Measurements from ENCODE around the gene ZBTB8A.
"Not testable (repeated sequence)": the region's sequence is repeated elsewhere in the genome, so short reads cannot be mapped to it uniquely, and the experiment has no call there.

ZBTB8A gene

GRCh38 chr1:32538887-32539583 lies at the start of gene ZBTB8A:
ZBTB8A (plus strand) TSS chr1:32539427; CDS start chr1:32592932, 53,505 bp downstream.
- peak; percentile 87 for DNase-seq

DNA sequence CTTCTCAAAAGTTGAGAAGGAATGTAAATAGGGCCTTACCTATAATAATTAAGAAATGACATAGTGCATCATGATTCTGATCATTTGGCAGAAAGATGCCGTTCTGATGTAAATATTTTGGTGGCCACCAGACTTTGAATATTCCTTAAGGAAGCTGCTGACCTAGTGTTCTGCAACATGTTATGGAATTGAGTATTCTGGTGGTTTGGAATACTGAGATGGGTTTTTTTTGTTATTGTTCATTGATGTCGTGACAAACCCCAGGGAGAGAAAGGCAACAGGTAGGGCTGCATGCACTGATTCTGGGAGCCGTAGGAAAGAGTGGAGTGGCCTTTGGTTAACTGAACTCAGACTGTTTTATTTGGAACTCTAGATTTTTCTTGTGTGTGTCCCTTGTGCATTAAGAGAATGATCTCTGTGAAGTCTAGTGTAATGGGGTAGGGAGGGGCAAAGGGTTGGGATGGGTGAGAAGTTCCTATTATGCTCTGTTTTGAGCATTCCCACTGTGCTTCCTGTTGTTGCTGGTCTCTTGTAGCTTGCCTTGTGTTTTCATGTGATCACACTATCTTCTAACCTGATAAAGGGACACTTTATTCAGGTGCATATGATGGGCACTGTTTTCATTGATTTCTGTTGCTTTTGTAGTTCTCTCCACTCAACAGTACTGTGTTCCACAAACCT lies 49.3 kb upstream of the ZBTB8A start:
- DNase-seq, result no peak

DNA sequence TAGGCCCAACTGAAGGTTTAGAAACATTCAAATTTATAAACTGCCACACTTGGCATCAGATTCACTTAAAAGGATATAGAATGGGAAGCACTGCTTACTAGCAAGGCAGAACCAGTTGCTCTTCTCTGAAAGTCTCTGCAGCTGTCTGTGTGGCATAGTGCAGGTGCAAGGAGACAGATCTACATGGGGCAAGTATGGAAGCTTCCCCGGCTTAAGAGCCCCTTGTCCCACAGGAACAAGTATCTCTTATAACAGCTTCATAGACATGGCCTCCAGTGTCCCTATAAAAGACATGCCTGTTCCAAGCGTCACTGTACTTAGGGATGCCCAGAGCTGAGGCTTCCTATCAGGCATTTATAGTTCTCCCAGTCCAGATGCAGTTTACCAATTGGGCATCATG lies 47.8 kb upstream of the ZBTB8A start:
- DNase-seq, result no peak

DNA sequence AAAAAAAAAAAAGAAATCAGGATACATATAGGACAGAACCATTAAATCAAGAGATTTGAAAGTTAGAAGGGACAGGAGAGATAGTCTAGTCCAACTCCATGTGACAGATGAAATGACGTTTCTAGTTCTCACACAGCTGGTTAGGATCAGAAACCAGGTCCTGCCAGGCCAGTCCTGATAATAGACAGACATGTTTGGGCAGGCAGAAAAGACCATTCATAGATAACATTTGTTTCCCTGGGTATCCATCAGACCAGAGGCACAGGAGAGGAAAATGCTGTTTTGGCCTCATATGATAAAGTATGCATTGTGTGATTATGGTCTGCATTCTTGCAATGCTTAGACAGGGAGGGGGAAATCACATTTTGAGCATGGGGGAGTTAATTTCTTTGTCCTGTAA lies 45.0 kb upstream of the ZBTB8A start:
- DNase-seq, result no peak

GRCh38 chr1:32494711-32495337 lies 44.4 kb upstream of the ZBTB8A start:
- no peak for DNase-seq

- peak; percentile 14 for DNase-seq
These were observed 43.1 kb upstream of the ZBTB8A start for GRCh38 chr1:32496127-32496526.

GRCh38 chr1:32498751-32499150 lies 40.5 kb upstream of the ZBTB8A start:
- no peak for DNase-seq

- DNase-seq, result peak; percentile 76
These were observed 38.6 kb upstream of the ZBTB8A start for GRCh38 chr1:32500387-32501209.

- no peak for DNase-seq
These were observed 37.4 kb upstream of the ZBTB8A start for GRCh38 chr1:32501865-32502264.

DNA sequence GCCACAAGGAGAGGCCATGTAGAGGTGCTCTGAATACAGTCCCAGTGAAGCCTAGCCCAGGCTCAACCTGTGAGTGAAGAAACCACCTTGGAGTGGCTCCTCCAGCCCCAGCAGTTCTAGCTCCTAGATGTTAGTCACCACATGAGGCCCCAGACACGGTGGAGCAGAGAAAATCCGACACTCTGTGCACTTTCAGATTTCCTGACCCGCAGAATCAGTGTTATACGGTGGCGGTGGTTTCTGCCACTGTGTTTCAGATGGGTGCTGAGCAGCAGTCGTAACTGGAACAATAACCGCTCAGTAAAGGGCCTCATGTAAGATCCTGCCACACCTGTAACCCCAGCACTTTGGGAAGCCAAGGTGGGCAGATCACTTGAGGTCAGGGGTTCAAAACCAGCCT lies 36.1 kb upstream of the ZBTB8A start:
- DNase-seq, result no peak

GRCh38 chr1:32507021-32507420 lies 32.2 kb upstream of the ZBTB8A start:
- no peak for DNase-seq

GRCh38 chr1:32508761-32509160 lies 30.5 kb upstream of the ZBTB8A start:
- DNase-seq, result no peak

DNA sequence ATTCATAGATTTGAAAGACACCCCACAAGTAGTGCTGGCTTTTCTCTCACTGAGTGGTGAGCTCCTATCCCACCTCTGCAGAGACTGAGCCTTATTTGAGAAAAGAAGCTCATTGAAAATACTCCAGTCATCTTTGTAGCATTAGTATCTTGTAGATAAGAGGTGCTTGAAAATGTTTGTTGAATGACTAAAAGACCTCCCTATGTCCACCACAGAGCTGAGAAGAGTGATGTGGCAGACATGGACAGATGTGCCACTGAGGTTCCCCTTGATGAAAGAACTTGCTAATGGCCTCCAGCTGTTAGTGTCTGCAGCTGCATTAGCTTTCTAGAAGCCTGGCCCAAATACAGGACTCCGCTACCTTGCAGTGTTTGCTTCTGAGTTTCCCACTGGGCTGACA lies 29.3 kb upstream of the ZBTB8A start:
- no peak for DNase-seq

DNA sequence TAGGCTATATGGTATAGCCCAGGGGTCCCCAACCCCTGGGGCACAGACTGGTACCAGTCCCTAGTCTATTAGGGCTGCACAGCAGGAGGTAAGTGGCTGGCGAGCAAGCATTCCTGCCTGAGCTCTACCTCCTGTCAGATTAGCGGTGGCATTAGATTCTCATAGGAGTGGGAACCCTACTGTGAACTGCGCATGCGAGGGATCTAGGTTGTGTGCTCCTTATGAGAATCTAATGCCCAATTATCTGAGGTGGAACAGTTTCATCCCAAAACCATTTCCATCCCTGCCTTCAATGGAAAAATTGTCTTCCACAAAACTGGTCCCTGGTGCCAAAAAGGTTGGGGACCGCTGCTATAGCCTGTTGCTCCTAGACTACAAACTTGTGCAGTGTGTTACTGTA lies 22.8 kb upstream of the ZBTB8A start:
- no peak for DNase-seq

- no peak for DNase-seq
These were observed 20.3 kb upstream of the ZBTB8A start for GRCh38 chr1:32518976-32519375.

DNA sequence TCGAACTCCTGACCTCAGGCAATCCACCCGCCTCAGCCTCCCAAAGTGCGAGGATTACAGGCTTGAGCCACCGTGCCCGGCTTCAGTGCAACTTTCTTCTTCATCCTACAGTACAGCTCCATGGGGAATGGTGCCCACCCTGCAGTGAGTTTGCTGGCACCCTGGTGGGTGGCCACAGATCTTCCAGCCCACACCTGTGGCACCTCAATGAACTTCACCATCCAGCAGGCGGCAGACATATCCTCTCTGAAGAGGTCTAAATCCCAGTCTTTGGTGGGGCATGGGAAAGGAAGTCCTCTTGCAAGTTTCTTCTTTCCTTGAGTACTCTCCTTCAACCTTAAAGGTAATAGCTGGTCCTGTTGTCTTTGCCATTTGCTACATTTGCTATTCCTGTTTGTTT lies 18.1 kb upstream of the ZBTB8A start:
- no peak for DNase-seq

DNA sequence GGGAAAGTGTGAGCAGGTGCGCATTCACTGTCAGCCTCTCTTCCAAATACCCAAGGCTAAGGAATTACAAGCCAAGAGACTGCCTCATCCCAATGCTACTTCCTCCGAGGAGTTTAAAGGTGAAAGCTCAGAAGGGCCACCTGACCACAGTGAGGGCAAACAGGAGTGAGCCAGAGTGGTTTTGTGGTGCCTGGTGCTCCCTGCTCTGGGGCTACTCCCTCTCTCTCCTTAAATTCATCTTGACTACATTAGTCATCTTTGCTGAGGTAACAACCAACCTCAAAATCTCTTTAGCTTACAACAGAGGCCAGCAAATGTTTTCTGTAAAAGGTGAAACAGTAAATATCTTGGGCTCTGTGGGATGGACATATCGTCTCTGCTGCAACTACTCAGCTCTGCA lies 14.2 kb upstream of the ZBTB8A start:
- DNase-seq, result no peak

DNA sequence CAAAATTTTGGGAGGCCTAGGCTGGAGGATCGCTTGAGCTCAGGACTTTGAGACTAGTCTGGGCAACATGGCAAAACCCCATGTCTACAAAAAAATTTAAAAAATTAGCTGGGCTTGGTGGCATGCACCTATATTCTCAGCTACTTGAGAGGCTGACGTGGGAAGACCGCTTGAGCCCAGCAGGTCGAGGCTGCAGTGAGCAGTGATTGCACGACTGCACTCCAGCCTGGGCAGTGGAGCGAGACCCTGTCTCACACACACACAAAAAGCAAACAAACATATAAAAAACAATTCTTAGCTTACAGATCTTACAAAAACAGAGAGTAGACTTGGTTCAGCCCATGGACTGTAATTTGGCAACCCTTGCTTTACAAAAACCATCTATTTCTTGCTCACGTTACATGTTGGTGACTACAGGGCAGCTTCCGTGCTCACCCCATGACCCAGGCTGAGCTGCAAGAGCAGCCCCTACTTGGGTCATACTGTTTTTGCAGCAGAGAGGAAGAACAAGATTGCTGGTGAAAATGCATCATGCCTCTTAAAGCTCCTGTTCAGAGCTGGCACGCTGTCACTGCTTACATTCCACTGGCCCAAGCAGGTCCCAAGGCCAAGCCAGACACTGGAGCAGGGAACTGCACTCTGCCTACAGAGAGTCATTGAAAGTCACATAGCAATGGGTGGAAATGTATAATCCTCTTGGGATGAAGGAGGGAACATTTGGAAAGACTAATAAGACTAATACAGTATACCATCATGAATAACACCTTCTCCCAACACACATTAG lies 13.4 kb upstream of the ZBTB8A start:
- DNase-seq, result no peak

GRCh38 chr1:32528550-32528949 lies 10.7 kb upstream of the ZBTB8A start:
- not testable (repeated sequence) for DNase-seq

- DNase-seq, result no peak
These were observed 5.4 kb upstream of the ZBTB8A start for GRCh38 chr1:32533792-32534327.

- DNase-seq, result no peak
These were observed 3.1 kb upstream of the ZBTB8A start for GRCh38 chr1:32536117-32536516.

GRCh38 chr1:32536764-32537163 lies 2.5 kb upstream of the ZBTB8A start:
- DNase-seq, result no peak

Data from NCI-H1092 treated with DMSO at 0.1 percent for 48 hours (cell line).